Endothelial cell of umbilical vein (primary cell): ENCODE results near the gene HOOK2. TPM values are rescaled to one million over a fixed set of nuclear protein-coding genes. Genes with fewer than 3 reads are reported as not detected.

Experiments used
- BruUV-seq: library from RNA; stranded (reverse); fragments of 400-500 nt; replicated peaks from 2 replicates; lab custom pipeline; 2021; lab: Mats Ljungman, UMichigan
- CTCF ChIA-PET: fragments of 300-600, 350-600 bp; sonication (Branson Sonifier 250); formaldehyde crosslinking; loops from one replicate; lab custom pipeline; 2021; ENCODE audit warnings: antibody characterized with exemption, inconsistent platforms; lab: Charles Lee
- POLR2A ChIA-PET: fragments of 300-600, 350-600 bp; sonication (Branson Sonifier 250); formaldehyde crosslinking; loops from one replicate; lab custom pipeline; 2021; ENCODE audit warnings: antibody characterized with exemption, inconsistent platforms; lab: Charles Lee
- DNase-seq: peaks from one replicate; pipeline ENCODE4 v3.0.0-alpha.2; 2011; ENCODE audit warnings: low read depth, low spot score
- FAIRE-seq: peaks from 2 replicates; lab custom pipeline; 2011; peaks lifted over from hg19 to GRCh38; lab: Jason Lieb, UNC
- H2AFZ ChIP-seq: 2 replicates; pipeline ENCODE4 v1.6.0; 2012; ENCODE audit warnings: low read depth, low read length, control low read depth, inconsistent platforms
- H3K27ac ChIP-seq: 2 replicates; pipeline ENCODE4 v1.5.1; 2011; ENCODE audit warnings: low read depth, mild to moderate bottlenecking, control low read depth, low read length, moderate library complexity; ENCODE audit not compliant: insufficient read depth
- H3K27me3 ChIP-seq, 2 experiments: 2 replicates each; pipeline versions ENCODE4 v1.6.0 to v1.6.1; 2011; ENCODE audit warnings: low read length in 2 of 2, mixed read lengths in 1 of 2; ENCODE audit not compliant: control insufficient read depth in 2 of 2, insufficient read depth in 2 of 2
- H3K36me3 ChIP-seq, 2 experiments: 2 replicates in 1 of 2; 3 replicates in 1 of 2; pipeline ENCODE4 v1.5.1; 2011; ENCODE audit warnings: low read length in 2 of 2, mild to moderate bottlenecking in 1 of 2, moderate library complexity in 1 of 2; ENCODE audit not compliant: control insufficient read depth in 2 of 2, insufficient read depth in 2 of 2; ENCODE audit errors: extremely low read depth in 1 of 2
- H3K4me1 ChIP-seq: 3 replicates; pipeline ENCODE4 v1.5.1; 2011; ENCODE audit warnings: mild to moderate bottlenecking, low read length; ENCODE audit not compliant: control insufficient read depth, insufficient read depth; ENCODE audit errors: extremely low read depth
- H3K4me2 ChIP-seq: 2 replicates; pipeline ENCODE4 v1.6.1; 2011; ENCODE audit warnings: low read length, control low read depth, mixed read lengths; ENCODE audit not compliant: insufficient read depth
- H3K4me3 ChIP-seq, 3 experiments: fragments of 200-600 bp in 1 of 3; sonication (generic), shearing (Covaris generic) in 1 of 3; replicated peaks in 1 of 3; 2 replicates each; pipeline ENCODE4 v1.5.1; 2011 to 2016; ENCODE audit warnings: control low read depth in 3 of 3, low read length in 3 of 3, mild to moderate bottlenecking in 2 of 3, inconsistent platforms in 1 of 3, low read depth in 1 of 3, moderate library complexity in 1 of 3; ENCODE audit not compliant: insufficient read depth in 1 of 3
- H3K79me2 ChIP-seq: 2 replicates; pipeline ENCODE4 v1.6.0; 2012; ENCODE audit warnings: low read length, inconsistent platforms; ENCODE audit not compliant: control insufficient read depth, insufficient read depth
- H3K9ac ChIP-seq: replicated peaks from 2 replicates; pipeline ENCODE3; 2011; ENCODE audit warnings: low read length, control low read depth; ENCODE audit not compliant: insufficient read depth; ENCODE audit errors: extremely low read depth
- H3K9me1 ChIP-seq: replicated peaks from 3 replicates; pipeline ENCODE4 v1.6.0; 2011; ENCODE audit warnings: mild to moderate bottlenecking, low read length; ENCODE audit not compliant: control insufficient read depth, insufficient read depth; ENCODE audit errors: extremely low read depth
- H3K9me3 ChIP-seq: replicated peaks from 2 replicates; pipeline ENCODE4 v1.5.1; 2012; ENCODE audit warnings: low read length, inconsistent platforms; ENCODE audit not compliant: control insufficient read depth, insufficient read depth
- H4K20me1 ChIP-seq: replicated peaks from 2 replicates; pipeline ENCODE3; 2011; ENCODE audit warnings: mild to moderate bottlenecking, low read length; ENCODE audit not compliant: control insufficient read depth, insufficient read depth; ENCODE audit errors: extremely low read depth
- CTCF ChIP-seq, 2 donors: IDR thresholded peaks; 1 replicate in 1 of 2; 2 replicates in 1 of 2; pipeline ENCODE4 v1.5.1; 2011; ENCODE audit warnings: low read length in 2 of 2, mild to moderate bottlenecking in 2 of 2, moderate library complexity in 2 of 2, control low read depth in 1 of 2, inconsistent platforms in 1 of 2, low read depth in 1 of 2; ENCODE audit not compliant: insufficient read depth in 1 of 2; ENCODE audit errors: extremely low read depth in 1 of 2
- EZH2 ChIP-seq: IDR thresholded peaks from 2 replicates; pipeline ENCODE4 v1.6.1; 2012; ENCODE audit warnings: borderline replicate concordance, low read depth, mild to moderate bottlenecking, moderate library complexity, low read length, inconsistent platforms; ENCODE audit not compliant: severe bottlenecking
- FOS ChIP-seq: IDR thresholded peaks from 2 replicates; pipeline ENCODE4 v1.6.1; 2011; ENCODE audit warnings: mild to moderate bottlenecking, low read length, moderate library complexity, borderline replicate concordance; ENCODE audit not compliant: insufficient read depth
- GATA2 ChIP-seq: IDR thresholded peaks from 2 replicates; pipeline ENCODE4 v1.7.0; 2011; ENCODE audit warnings: low read depth, mild to moderate bottlenecking, moderate library complexity, mixed read lengths, low read length; ENCODE audit not compliant: insufficient read length, insufficient read depth
- JUN ChIP-seq: IDR thresholded peaks from 2 replicates; pipeline ENCODE4 v1.6.1; 2011; ENCODE audit warnings: borderline replicate concordance, low read depth; ENCODE audit not compliant: insufficient read length, insufficient read depth
- MYC ChIP-seq: IDR thresholded peaks from one replicate; pipeline ENCODE4 v1.6.1; 2011; ENCODE audit warnings: mild to moderate bottlenecking, low read depth, low read length
- POLR2A ChIP-seq: IDR thresholded peaks from 2 replicates; pipeline ENCODE4 v1.6.1; 2012; ENCODE audit warnings: low read depth, mild to moderate bottlenecking, control low read depth, low read length
- POLR2AphosphoS5 ChIP-seq: IDR thresholded peaks from 2 replicates; pipeline ENCODE4 v1.6.1; 2012; ENCODE audit warnings: low read depth, mild to moderate bottlenecking, control low read depth, low read length, moderate library complexity; ENCODE audit not compliant: insufficient read depth
- dilution Hi-C: fragments of 300-500 bp; cut with MboI; formaldehyde crosslinking; loops from one replicate; pipeline ENCODE4 v1.15.0; 2019; ENCODE audit warnings: low sequenced_read_pairs; ENCODE audit not compliant: extremely low pct_ligation_motif_present
- intact Hi-C: fragments of 100-400 bp; cut with micrococcal nuclease; formaldehyde crosslinking; loops from one replicate; pipeline ENCODE4 v1.10.0; 2022
- polyA plus RNA-seq, 4 experiments: library from polyadenylated mRNA; depleted of rRNA in 3 of 4; stranded (reverse) in 3 of 4; unstranded in 1 of 4; fragments of >200 nt; gene quantifications; 2 replicates each; pipeline versions ENCODE4 v1.2.1 to v1.2.3, GENCODE V29; 2011 to 2012; ENCODE audit warnings: missing spikeins in 1 of 4
- total RNA-seq: library from RNA; stranded (reverse); gene quantifications from 2 replicates; pipeline ENCODE4 v1.2.3, GENCODE V29; 2021
- TF ChIP-seq, protein P1 (sequence below): IDR thresholded peaks from 2 replicates; pipeline ENCODE4 v1.6.1; 2011; ENCODE audit not compliant: insufficient read depth, insufficient read length

HOOK2 gene
- total and polyA plus RNA-seq, 2 donors (not counting 3 experiments of a cell fraction or from before 2014, with no cell fraction given): 8.0 to 17.3 TPM

DNA sequence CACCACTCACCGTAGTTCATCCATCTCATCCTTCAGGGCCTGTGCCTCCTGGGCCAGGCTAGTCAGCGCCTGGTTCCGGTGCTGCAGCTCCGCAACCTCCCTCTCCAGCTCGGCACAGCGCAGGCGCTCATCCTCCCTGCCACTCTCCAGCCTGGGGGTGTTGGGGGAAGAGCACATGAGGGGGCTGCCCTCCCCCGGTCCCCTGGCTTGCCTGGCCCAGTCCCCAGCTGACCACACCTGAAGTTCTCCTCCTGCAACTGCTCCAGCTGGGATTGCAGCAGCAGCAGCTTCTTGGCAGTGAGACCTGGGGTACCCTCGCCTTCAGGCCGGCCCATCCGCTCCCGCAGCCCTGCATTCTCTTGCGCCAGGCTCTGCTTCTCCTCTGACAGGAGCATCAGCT, 4.4 kb downstream of the HOOK2 start:
- H3K27me3 ChIP-seq: no peaks in the 10 kb centered on the region
- DNase-seq (no peak), FAIRE-seq (no peak)
- no TSS peak for BruUV-seq
- CTCF ChIA-PET: interaction anchor here (8.9 kb wide), 1 partner anchor 9 kb away, joined by 144 read pairs; no protein-coding TSS in a partner anchor
- POLR2A ChIA-PET: no interaction called here
- no peak overlapping the region for H3K9ac ChIP-seq
- H3K9me1 ChIP-seq: no peaks in the 10 kb centered on the region
- dilution Hi-C loops (no loop called here), intact Hi-C loops (no loop called here)
- no peak overlapping the region for H3K4me2 ChIP-seq
- no peak for TF ChIP-seq JUN
- TF ChIP-seq POLR2A: no peak
- no peak for TF ChIP-seq CTCF (IDR thresholded peaks at IDR 0.05; ENCODE audit: extremely low read depth in 1 of 2, insufficient read depth in 1 of 2, low read depth in 1 of 2, low read length in 2 of 2)
- no peak overlapping the region for H3K4me3 ChIP-seq
- H3K36me3 ChIP-seq: no peaks in the 10 kb centered on the region
- peaks cover 6% of the 10 kb centered on the region for H3K4me1 ChIP-seq
- H3K79me2 ChIP-seq: no peaks in the 10 kb centered on the region
- no peak overlapping the region for H3K27ac ChIP-seq
- H3K9me3 ChIP-seq: no peaks in the 10 kb centered on the region
- H4K20me1 ChIP-seq: no peaks in the 10 kb centered on the region
- no peak overlapping the region for H2AFZ ChIP-seq

GRCh38 chr19:12769689-12770088, 5.7 kb downstream of the HOOK2 start:
- FAIRE-seq: no peak
- no TSS peak for BruUV-seq
- intact Hi-C loops: no loop called here
- Histone ChIP-seq H3K4me1 (no peaks in the 10 kb centered on the region), H3K27ac (no peak overlapping the region), H3K79me2 (no peaks in the 10 kb centered on the region), H4K20me1 (no peaks in the 10 kb centered on the region), H2AFZ (no peak overlapping the region), H3K36me3 (no peaks in the 10 kb centered on the region), H3K9me3 (no peaks in the 10 kb centered on the region), H3K4me2 (no peak overlapping the region), H3K4me3 (no peak overlapping the region), H3K9me1 (no peaks in the 10 kb centered on the region), H3K27me3 (no peaks in the 10 kb centered on the region), H3K9ac (no peak overlapping the region)
- ChIA-PET CTCF (interaction anchor here (0.7 to 11.7 kb wide), 3 partner anchors 12 to 78 kb away, joined by 3 to 524 read pairs (median 4); partner anchors contain the start of genes JUNB, PRDX2 and THSD8), POLR2A (interaction anchor here (1.1 kb wide), 1 partner anchor 23 kb away, joined by 5 read pairs; no protein-coding TSS in a partner anchor)
- no peak for DNase-seq
- dilution Hi-C loops: no loop called here
- no peak for TF ChIP-seq CTCF (IDR thresholded peaks at IDR 0.05; ENCODE audit: extremely low read depth in 1 of 2, insufficient read depth in 1 of 2, low read depth in 1 of 2, low read length in 2 of 2)
- TF ChIP-seq, protein P1, sequence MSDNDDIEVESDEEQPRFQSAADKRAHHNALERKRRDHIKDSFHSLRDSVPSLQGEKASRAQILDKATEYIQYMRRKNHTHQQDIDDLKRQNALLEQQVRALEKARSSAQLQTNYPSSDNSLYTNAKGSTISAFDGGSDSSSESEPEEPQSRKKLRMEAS: no peak
- no peak for TF ChIP-seq GATA2
- TF ChIP-seq EZH2: no peak
- TF ChIP-seq JUN: no peak
- no peak for TF ChIP-seq MYC
- TF ChIP-seq FOS: no peak
- TF ChIP-seq POLR2A: no peak
- TF ChIP-seq POLR2AphosphoS5: no peak
